ENCODE measurements around the gene PTPRM.

DNA sequence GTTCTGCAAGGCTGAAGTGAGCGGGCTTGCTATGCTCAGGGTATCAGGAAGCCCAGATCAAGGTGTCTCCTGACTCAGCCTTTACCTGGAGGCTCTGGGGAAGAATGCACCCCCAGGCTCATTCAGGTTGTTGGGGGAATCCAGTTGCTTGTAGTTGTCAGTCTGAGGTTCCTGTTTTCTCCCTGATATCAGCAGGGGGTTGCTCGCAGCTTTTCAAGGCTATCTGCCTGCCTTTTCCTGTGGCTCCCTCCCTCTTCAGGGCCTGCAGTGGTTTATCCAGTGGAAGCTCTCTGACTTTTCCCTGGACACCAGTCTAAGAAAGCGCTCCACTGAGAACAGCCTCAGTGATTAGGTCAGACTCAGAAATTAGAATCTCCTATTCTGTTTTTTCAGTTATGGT lies 116.6 kb downstream of the PTPRM start:
- TF ChIP-seq, protein P1, sequence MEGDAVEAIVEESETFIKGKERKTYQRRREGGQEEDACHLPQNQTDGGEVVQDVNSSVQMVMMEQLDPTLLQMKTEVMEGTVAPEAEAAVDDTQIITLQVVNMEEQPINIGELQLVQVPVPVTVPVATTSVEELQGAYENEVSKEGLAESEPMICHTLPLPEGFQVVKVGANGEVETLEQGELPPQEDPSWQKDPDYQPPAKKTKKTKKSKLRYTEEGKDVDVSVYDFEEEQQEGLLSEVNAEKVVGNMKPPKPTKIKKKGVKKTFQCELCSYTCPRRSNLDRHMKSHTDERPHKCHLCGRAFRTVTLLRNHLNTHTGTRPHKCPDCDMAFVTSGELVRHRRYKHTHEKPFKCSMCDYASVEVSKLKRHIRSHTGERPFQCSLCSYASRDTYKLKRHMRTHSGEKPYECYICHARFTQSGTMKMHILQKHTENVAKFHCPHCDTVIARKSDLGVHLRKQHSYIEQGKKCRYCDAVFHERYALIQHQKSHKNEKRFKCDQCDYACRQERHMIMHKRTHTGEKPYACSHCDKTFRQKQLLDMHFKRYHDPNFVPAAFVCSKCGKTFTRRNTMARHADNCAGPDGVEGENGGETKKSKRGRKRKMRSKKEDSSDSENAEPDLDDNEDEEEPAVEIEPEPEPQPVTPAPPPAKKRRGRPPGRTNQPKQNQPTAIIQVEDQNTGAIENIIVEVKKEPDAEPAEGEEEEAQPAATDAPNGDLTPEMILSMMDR (conservative IDR thresholded peaks at IDR 0.05; ENCODE audit: low read length) = no peak
- no peak for TF ChIP-seq EZH2phosphoT487 (IDR thresholded peaks at IDR 0.05; ENCODE audit: borderline replicate concordance)

Data from Loucy (cell line).